ENCODE data around the gene FRMD1.

Gene FRMD1

GRCh38 chr6:168022488-168023321, 56.3 kb downstream of the FRMD1 start:
- DNase-seq, result no peak

DNA sequence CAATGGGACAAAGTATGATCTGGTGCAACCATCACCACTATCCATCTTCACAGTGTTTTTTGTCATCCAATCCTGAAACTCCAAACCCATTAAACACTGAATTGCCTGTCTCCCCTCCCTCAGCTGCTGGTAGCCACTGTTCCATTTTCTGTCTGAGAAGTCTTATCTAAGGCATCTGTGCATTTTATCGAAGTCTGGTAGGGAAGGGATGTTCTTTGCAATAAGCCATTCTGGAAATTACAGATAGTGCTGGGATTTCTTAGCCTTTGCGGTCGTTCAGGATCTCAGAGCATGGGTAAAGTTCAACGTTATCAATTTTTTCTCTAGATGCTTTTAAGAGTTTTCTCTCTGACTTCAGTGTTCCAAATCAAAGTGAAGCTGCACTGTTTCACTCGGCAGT, 57.4 kb downstream of the FRMD1 start:
- DNase-seq, result no peak

DNA sequence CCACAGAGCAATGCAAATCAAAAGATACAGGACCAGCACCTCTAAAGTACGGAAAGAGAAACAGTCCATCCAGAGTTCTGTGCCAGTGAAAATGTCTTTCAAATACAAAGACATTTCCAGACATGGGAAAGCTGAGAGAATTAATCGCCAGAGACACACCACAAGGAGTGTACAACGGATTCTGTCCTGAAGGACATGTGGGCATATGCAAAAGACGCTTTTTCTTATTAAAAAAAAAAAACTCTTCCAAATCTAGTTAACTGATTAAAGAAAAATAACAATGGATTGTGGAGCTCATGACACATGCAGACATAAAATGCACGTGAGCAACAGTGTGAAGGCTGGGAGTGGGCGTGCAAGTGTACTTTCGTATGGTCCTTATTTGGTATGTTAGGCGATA, 58.8 kb downstream of the FRMD1 start:
- DNase-seq, result no peak

DNA sequence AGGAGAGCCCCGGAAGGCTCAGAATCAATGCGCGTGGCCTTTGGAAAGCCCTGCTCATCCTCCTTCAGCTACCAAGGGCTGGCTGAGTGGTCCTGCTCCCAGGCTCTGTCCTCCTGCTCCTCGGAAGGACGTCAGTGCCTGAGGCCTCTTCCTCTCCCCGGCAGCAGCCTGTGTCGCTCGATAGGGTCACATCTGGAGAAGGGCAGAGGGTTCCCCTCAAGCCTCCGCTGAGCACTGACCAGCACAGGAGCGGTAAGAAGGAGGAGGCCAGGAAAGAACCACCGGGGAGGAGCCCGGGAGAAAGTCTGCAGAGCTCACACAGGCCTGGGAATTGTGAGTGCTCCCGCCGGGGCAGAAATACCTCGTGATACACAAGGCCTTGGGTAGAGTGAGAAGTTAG, 60.3 kb downstream of the FRMD1 start:
- DNase-seq, result no peak

GRCh38 chr6:168017629-168018028, 61.4 kb downstream of the FRMD1 start:
- no peak for DNase-seq

GRCh38 chr6:168016721-168017525, 62.1 kb downstream of the FRMD1 start:
- no peak for DNase-seq

GRCh38 chr6:168016176-168016620, 62.8 kb downstream of the FRMD1 start:
- no peak for DNase-seq

GRCh38 chr6:168015482-168016175, 63.4 kb downstream of the FRMD1 start:
- no peak for DNase-seq

DNA sequence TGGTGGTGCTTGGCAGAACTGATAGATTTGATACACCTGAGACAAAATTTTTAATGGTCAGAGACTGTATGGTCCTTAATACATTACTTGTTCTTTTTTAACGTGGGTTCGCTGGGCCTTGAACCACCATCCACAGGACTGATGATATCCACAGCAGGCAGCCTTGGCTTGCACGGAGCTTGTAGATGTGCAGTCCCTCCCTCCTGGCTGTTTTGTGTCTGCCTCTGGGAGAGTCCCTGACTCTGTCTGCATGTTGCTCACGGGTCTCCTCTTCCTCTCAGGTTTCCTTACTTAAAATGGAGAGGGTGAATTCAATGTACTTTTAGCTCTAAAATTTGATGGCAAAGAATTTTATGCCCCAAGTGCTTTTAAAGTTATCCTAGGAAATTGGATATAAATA, 64.0 kb downstream of the FRMD1 start:
- no peak for DNase-seq

DNA sequence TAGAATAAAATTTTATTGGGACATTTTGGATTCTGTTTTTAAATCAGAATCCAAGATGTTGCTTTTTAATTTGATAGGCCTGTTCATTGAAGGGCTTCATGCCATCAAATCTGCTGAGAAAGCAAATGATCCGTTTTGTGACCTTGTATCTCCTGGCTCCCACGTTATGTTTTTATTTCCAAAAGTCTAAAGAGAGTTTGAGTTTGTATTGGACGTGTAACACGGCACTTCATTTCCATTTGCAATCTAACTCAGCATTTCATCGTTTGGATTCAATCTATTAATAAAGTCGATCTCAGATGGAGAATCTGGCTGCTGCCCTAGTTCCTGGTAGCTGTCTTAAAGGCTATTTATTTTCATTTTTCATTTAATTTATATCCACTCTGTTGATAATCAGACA, 64.6 kb downstream of the FRMD1 start:
- DNase-seq, result no peak

GRCh38 chr6:168013250-168013915, 65.6 kb downstream of the FRMD1 start:
- no peak for DNase-seq

GRCh38 chr6:168012431-168013249, 66.4 kb downstream of the FRMD1 start:
- DNase-seq, result no peak

- DNase-seq, result no peak
Observed at GRCh38 chr6:168011291-168011690, 67.7 kb downstream of the FRMD1 start.

DNA sequence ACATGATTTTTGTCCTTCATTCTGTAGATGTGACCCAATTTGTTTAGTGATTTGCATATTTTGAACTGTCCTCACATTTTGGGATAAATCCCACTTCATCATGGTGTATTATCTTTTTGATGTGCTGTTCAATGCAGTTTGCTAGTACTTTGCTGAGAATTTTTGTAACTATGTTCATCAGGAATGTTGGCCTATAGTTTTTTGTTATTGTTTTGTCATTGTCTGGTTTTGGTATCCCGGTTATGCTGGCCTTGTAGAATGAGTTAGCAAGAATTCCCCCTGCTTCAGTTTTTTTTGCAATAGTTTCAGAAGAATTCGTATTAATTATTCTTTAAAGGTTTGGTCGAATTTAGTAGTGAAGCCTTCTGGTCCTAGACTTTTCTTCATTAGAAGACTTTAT, 69.7 kb downstream of the FRMD1 start:
- DNase-seq, result no peak

DNA sequence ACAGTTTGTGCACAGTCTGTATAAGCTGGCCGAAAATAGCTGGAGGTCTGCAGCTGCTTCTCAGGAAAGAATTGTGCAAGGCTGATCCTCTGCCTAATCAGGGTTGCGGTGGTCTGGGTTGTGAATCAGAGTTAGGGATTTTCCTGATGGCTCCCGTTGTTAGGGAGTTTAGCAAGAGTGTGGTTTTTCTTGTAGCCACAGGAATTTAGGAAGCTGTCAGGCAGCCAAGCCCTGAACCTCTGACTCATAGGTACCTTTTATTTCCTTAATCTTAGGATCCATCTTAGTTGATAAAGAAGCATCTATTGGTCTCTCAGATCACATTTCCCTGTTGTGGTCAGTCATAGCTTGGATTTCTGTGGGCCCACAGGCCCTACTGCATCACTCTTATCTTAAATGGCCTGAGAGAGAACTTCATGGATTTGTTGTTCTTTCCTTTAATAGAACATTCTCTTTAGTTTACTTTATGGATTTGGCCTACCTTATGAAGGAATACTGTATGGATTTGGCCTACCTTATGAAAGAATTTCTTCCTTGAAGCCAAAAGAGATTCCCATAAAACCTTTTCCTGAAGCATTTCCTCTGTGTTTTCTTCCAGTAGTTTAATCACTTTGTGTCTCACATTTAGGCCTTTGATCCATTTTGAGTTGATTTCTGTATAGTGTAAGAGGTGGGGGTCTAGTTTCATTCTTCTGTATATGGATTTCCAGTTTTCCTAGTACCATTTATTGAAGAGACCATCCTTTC, 71.2 kb downstream of the FRMD1 start:
- DNase-seq, result no peak

GRCh38 chr6:168005796-168006195, 73.2 kb downstream of the FRMD1 start:
- no peak for DNase-seq

- no peak for DNase-seq
Observed at GRCh38 chr6:168004945-168005344, 74.1 kb downstream of the FRMD1 start.

- DNase-seq, result no peak
Observed at GRCh38 chr6:168004023-168004422, 75.0 kb downstream of the FRMD1 start.

All from COR-L47 (cell line).